ENCODE measurements around the gene NAP1L4. TPM values are rescaled to one million over a fixed set of nuclear protein-coding genes. Genes with fewer than 3 reads are reported as not detected.

NAP1L4 gene
- polyA plus RNA-seq, 3 donors, result 181 to 220 (median 190) TPM

- DNase-seq (ENCODE audit: extremely low read depth in 1 of 11, low read depth in 9 of 11, low spot score in 4 of 11), result peak in 3 of 11 donors; percentile 40 to 59 (median 43)
Measured at GRCh38 chr11:2930704-2931419, 61.3 kb downstream of the NAP1L4 start.

- no peak for DNase-seq (ENCODE audit: extremely low read depth in 1 of 11, low read depth in 9 of 11, low spot score in 4 of 11)
Measured at GRCh38 chr11:2929950-2930703, 62.0 kb downstream of the NAP1L4 start.

DNA sequence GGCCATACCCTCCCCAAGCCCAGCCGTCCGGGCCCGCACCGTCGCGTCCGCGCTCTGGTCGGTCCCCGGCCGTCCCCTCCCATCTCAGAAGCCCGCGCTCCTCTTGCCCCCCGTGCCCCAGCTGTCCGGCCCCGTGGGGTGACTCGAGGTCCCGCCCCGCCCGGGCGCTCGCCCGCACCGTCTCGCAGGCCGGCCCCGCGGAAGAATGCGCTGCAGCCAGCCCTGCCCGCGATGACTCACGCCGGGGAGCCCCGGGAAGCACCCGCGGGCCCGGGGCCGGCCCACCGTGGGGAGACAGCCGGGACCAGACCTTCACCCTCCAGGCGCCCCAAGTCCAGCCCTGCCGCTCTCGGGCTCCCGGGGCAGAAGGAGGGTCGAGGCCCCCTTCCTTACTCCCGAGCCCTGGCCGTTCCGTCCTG lies 62.6 kb downstream of the NAP1L4 start:
- no peak for DNase-seq (ENCODE audit: extremely low read depth in 1 of 11, low read depth in 9 of 11, low spot score in 4 of 11)

GRCh38 chr11:2928605-2929530 lies 63.3 kb downstream of the NAP1L4 start, which contains the start of gene PHLDA2:
Gene PHLDA2 (minus strand): TSS chr11:2929420. CDS start chr11:2929364, 56 bp downstream.
- no peak for DNase-seq (ENCODE audit: extremely low read depth in 1 of 11, low read depth in 9 of 11, low spot score in 4 of 11)

DNA sequence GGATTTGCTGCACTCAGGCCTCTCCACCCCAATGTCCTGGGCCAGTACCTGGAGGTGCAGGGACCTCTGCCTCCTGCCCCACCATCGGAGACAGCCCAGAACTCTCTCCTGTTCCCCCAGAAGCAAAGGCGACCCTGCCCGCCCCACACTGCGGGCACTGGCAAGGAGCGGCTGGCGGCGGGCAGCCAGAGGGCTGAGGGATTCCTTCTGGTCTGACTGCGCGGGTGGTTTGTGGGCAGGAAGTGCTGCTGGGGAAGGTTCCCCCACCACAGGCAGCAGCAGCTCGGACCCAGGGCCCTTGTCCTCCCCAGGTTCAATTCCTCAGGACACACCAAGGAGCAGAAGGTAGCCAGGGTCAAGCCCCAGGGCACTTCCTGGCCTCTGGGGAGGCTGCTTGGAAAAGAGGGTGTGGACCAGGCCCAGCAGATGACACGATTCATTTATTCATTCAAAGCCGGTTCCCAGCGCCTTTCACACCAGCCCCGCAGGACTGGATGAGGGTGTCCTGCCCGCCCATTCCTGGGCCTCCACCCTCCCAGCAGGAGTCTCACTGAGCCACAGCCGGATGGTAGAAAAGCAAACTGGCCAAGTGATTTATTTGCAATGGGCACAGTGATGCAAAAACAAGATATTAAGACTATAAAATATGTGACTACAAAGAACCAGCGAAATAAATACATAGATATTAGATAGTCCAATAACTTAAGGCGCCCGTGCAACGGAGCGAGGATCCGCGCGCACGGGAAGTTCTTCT lies 64.1 kb downstream of the NAP1L4 start:
- no peak for DNase-seq (ENCODE audit: extremely low read depth in 1 of 11, low read depth in 9 of 11, low spot score in 4 of 11)

DNA sequence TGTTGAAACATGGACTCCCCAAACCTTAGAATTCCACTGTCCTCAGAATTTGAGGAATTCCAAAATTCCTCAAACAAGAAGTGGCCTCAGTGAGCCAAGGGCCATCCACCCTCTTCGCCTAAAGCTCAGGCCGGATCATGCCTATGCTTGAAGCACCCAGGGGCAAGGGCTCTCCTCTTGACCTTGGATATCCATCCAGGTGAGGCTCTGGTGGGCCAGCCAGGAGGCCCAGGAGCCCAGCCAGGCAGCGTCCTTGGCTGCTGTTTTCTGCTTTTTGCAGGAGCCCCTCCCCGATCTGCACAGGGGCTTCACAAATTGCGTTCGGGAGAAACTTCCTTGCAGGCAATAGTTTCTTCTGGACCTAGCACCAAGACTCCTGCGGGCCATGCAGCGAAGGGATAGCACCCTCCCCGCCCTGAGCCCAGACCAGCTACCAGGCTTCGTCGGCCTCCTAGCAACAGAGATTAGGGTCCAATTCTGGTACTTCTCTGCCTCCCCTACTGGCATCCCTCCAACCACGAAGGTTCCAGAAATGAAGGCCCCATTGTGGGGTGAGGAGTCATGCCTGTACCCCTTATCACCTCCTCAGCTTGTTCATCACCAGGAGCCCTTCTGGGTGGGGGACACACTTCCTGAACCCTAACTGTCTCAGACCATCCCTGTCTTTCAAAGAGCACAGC lies 64.9 kb downstream of the NAP1L4 start:
- no peak for DNase-seq (ENCODE audit: extremely low read depth in 1 of 11, low read depth in 9 of 11, low spot score in 4 of 11)

- DNase-seq (ENCODE audit: extremely low read depth in 1 of 11, low read depth in 9 of 11, low spot score in 4 of 11), result no peak
Measured at GRCh38 chr11:2926611-2927051, 65.5 kb downstream of the NAP1L4 start.

- no peak for DNase-seq (ENCODE audit: extremely low read depth in 1 of 11, low read depth in 9 of 11, low spot score in 4 of 11)
Measured at GRCh38 chr11:2924821-2925675, 67.1 kb downstream of the NAP1L4 start.

- no peak for DNase-seq (ENCODE audit: extremely low read depth in 1 of 11, low read depth in 9 of 11, low spot score in 4 of 11)
Measured at GRCh38 chr11:2924381-2924780, 67.7 kb downstream of the NAP1L4 start.

DNA sequence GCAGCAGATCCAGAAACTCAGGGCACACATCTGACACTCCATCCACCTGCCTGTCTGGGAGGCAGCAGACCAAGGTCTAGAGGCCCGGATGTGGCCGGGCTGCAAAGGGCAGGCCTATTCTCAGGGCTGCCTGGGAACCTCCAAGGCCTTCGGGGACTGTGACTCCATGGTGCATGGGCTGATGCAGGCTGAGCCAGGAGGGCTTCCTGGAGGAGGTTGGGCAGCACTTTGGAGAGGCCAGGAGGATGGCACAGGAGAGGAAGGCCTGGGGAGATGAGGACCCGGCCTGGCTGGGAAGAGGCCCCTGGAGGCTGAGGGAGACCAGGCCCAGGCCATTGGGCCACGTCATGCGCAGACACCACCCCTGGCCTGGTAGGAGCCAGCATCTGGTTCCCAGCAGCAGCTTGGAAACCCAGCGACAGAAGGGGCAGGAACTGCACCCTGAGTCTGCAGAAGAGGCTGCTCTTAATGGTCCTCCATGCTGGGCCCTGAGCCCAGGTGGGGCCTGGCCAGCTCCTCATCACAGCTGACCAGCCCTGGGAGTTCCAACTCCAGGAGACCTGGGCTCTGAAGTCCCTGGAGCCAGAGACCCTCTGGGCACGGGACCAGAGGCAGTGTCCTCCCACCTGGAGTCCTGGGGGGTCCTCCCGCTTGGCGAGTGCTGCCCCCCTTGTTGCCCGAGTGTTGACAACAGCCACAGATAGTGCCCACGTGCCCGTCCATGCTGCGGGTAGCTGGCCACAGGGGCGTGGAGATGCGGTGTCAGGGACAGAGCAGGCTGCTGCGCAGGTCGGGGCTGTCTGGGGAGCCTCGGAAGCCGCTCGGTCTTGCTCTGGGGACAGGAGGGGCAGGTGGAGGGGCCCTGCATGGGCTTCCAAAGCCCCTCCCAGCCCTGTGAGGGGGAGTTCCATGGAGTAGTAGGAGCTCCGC lies 68.4 kb downstream of the NAP1L4 start:
- no peak for DNase-seq (ENCODE audit: extremely low read depth in 1 of 11, low read depth in 9 of 11, low spot score in 4 of 11)

GRCh38 chr11:2922655-2923054 lies 69.5 kb downstream of the NAP1L4 start:
- DNase-seq (ENCODE audit: extremely low read depth in 1 of 11, low read depth in 9 of 11, low spot score in 4 of 11), result no peak

- DNase-seq (ENCODE audit: extremely low read depth in 1 of 11, low read depth in 9 of 11, low spot score in 4 of 11), result no peak
Measured at GRCh38 chr11:2921742-2922493, 70.2 kb downstream of the NAP1L4 start.

DNA sequence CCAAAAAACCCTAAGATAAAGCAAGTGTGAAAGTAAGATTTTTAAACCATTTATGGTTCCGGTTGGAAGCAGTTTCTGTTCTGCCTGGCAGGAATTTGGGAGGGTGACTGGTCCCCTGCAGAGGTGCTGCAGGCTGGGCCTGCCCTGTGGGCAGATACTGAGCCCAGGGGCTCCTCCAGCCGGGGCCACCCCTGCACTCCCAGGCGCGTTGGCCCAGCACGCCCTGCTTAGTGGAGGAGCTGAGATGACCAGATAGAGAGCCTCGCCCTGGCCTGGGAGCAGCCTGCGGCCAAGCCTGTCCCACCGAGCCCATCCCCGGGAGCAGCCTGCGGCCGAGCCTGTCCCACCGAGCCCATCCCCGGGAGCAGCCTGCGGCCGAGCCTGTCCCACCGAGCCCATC lies 70.9 kb downstream of the NAP1L4 start:
- no peak for DNase-seq (ENCODE audit: extremely low read depth in 1 of 11, low read depth in 9 of 11, low spot score in 4 of 11)

DNA sequence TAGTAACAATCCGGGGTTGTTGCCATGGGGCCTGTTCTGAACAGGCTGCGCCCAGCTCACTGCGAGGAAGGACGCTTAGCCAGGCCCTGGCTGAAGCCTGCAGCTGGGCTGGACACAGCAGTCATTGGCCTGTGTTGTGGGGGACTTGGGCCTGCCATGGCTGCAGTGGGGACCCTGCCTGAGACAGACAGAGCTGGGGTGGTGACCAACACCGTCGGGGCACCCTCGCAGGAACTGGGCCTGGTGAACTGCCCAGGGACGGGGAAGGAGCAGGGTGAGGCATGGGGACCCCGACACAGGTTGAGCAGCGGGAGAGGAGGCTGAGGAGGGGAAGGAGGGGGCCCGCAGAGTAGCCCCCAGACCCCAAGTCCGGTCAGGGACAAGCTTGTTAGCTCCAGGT lies 71.8 kb downstream of the NAP1L4 start:
- no peak for DNase-seq (ENCODE audit: extremely low read depth in 1 of 11, low read depth in 9 of 11, low spot score in 4 of 11)

GRCh38 chr11:2919837-2920236 lies 72.3 kb downstream of the NAP1L4 start:
- DNase-seq (ENCODE audit: extremely low read depth in 1 of 11, low read depth in 9 of 11, low spot score in 4 of 11), result no peak

GRCh38 chr11:2919188-2919587 lies 72.9 kb downstream of the NAP1L4 start:
- DNase-seq (ENCODE audit: extremely low read depth in 1 of 11, low read depth in 9 of 11, low spot score in 4 of 11), result no peak

All from renal cortex interstitium (tissue), 11 donors.